ENCODE data around the gene COL13A1. TPM values are rescaled to one million over a fixed set of nuclear protein-coding genes. Genes with fewer than 3 reads are reported as not detected.

The COL13A1 gene
- total RNA-seq, 4 donors from 2014 or later = 2.0 to 3.8 TPM; not detected in 2

DNA sequence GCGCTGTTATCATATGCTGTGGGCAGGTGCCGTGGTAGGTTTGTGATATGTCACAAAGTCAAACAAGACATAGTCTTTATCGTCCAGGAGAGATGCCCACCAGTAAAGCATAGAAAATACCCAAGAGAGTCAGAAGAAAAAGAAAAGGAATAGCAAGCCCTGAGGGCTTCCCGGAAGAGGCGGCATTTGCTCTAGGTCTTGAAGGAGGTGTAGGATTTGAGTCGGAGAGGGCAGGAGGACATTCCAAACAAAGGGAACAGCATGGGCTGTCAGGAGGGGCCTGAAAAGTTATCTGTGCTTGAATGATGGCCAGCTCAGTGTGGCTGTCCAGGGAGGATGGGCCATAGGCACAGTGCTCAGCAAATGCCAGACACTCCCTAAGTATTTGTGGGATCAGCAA is 42.2 kb downstream of the COL13A1 start:
- no peak for DNase-seq
- Histone ChIP-seq H3K4me1 (peaks cover 6 to 16% (median 8%) of the 10 kb centered on the region in 3 donors), H3K36me3 (no peaks in the 10 kb centered on the region), H3K9me3 (no peaks in the 10 kb centered on the region), H3K4me3 (no peak overlapping the region), H3K27me3 (peaks cover 0 to 16% (median 0%) of the 10 kb centered on the region in 4 donors), H3K27ac (no peak overlapping the region)
- 92 to 94% methylated on average over 6 of the region's 6 CpGs for WGBS, 2 donors
- TF ChIP-seq, protein P1, sequence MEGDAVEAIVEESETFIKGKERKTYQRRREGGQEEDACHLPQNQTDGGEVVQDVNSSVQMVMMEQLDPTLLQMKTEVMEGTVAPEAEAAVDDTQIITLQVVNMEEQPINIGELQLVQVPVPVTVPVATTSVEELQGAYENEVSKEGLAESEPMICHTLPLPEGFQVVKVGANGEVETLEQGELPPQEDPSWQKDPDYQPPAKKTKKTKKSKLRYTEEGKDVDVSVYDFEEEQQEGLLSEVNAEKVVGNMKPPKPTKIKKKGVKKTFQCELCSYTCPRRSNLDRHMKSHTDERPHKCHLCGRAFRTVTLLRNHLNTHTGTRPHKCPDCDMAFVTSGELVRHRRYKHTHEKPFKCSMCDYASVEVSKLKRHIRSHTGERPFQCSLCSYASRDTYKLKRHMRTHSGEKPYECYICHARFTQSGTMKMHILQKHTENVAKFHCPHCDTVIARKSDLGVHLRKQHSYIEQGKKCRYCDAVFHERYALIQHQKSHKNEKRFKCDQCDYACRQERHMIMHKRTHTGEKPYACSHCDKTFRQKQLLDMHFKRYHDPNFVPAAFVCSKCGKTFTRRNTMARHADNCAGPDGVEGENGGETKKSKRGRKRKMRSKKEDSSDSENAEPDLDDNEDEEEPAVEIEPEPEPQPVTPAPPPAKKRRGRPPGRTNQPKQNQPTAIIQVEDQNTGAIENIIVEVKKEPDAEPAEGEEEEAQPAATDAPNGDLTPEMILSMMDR (IDR thresholded peaks at IDR 0.05) = no peak
- no peak for TF ChIP-seq POLR2A (IDR thresholded peaks at IDR 0.05)
- intact Hi-C loops (cut with DNase I) = no loop called here

DNA sequence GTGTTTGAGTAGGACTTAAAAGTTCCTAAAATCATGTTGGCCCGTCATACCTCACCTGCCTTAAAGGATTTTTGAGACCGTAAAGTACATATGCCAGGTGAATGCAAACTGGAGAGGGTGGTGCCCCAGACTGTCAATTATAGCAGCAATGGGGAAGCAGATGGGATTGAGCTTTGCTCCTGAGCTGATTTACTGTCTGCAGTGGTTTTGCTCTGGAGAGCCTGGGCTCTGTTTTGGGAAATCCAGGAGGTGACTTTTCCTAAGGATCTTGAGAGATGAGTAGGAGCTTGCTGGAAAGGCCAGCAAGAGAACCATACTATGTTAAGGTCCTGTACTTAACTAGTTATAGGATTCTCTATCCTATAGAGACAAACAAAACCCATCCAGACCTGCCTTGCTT is 43.0 kb downstream of the COL13A1 start:
- H3K9me3 ChIP-seq = no peaks in the 10 kb centered on the region
- 56 to 64% methylated on average over 2 of the region's 2 CpGs for WGBS, 2 donors
- H3K36me3 ChIP-seq = no peaks in the 10 kb centered on the region
- peaks cover 0 to 16% (median 0%) of the 10 kb centered on the region in 4 donors for H3K27me3 ChIP-seq
- H3K4me1 ChIP-seq = peaks cover 6 to 16% (median 8%) of the 10 kb centered on the region in 3 donors
- intact Hi-C loops (cut with DNase I) = no loop called here
- no peak overlapping the region for H3K27ac ChIP-seq
- TF ChIP-seq POLR2A (IDR thresholded peaks at IDR 0.05) = no peak
- TF ChIP-seq, protein P1 (IDR thresholded peaks at IDR 0.05) = no peak
- no peak overlapping the region for H3K4me3 ChIP-seq
- no peak for DNase-seq

DNA sequence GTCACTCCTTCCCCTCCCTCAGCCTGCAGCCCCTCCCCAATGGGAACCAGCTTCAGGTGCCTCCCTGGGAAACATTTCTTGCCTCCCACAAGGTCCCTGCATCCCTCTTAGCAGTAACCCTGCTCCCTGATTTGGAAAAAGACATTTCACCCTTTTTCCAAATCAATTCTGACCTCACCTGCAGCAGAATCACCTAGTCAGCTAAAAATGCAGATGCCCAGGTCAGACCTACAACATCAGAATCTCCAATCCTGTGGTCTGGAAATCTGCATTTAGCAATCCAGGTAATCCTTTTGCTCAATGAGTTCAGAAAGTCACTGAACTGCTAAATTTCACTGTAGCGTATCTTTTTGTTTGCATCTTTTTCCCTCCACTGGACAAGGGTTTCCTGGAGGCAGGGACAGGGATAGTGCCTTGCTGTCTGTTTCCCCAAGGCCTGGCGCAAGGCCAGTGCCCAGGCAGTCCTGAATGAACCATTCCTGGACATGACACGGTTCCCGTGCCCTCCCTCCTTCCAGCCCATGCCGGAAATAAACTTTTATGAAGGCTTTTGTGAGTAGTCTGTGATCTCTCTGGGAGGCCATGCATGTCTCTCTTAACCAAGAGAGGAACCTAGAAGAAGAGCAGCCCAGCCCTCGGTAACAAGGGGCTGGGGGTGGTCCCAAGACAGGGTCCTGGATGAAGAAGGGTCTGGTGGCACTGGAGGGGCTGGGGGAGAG is 44.0 kb downstream of the COL13A1 start:
- no peak overlapping the region for H3K27ac ChIP-seq
- DNase-seq = no peak
- peaks cover 0 to 17% (median 0%) of the 10 kb centered on the region in 4 donors for H3K27me3 ChIP-seq
- H3K4me3 ChIP-seq = no peak overlapping the region
- H3K36me3 ChIP-seq = no peaks in the 10 kb centered on the region
- H3K9me3 ChIP-seq = no peaks in the 10 kb centered on the region
- intact Hi-C loops (cut with DNase I) = no loop called here
- no peak for TF ChIP-seq POLR2A (IDR thresholded peaks at IDR 0.05)
- TF ChIP-seq, protein P1 (IDR thresholded peaks at IDR 0.05) = no peak
- H3K4me1 ChIP-seq = peaks cover 6 to 16% (median 8%) of the 10 kb centered on the region in 3 donors
- WGBS, 2 donors = 25 to 48% methylated on average over 5 of the region's 6 CpGs

DNA sequence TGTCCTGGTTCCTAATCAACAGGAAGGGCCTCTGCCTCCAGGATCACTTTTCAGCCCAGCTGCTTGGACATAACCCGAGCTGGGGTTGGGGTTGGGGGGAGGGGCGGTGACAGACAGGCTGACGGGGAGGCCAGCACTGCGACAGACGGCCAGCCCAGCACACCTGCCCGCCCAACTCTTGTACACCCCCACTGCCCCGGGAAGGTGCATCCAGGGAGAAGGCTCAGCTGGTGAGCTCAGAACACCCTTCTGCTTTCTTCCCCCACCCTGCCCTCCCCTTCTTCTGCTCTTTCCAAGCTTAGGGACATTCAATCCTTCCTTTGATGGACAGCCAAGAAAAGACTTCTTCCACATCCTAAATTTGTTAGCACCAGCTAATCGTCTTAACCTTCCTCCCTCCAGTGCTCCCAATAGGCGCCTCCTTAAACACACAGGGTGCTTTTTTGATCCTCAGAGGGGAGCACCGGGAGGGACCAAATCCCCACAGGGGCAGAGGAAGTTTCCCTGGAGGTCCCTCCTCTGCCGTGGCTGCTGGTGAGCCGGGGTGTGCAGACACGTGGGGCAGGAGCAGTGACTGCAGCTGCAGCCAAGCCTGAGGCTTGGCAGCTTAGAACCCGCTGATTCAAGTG is 44.7 kb downstream of the COL13A1 start:
- peaks cover 6 to 16% (median 8%) of the 10 kb centered on the region in 3 donors for H3K4me1 ChIP-seq

More for the DNA sequence above, 44.7 kb downstream of the COL13A1 start:
- Histone ChIP-seq H3K27ac (no peak overlapping the region), H3K4me3 (no peak overlapping the region), H3K9me3 (no peaks in the 10 kb centered on the region), H3K36me3 (no peaks in the 10 kb centered on the region), H3K27me3 (peaks cover 0 to 19% (median 0%) of the 10 kb centered on the region in 4 donors)
- TF ChIP-seq, protein P1 (IDR thresholded peaks at IDR 0.05) = no peak
- no peak for TF ChIP-seq POLR2A (IDR thresholded peaks at IDR 0.05)
- 28 to 29% methylated on average over 9 of the region's 14 CpGs for WGBS, 2 donors
- intact Hi-C loops (cut with DNase I) = no loop called here
- DNase-seq = no peak

Measured in esophagus squamous epithelium (tissue), 5 donors.